Lower leg skin (tissue), 3 donors: ENCODE measurements around the gene SPPL2A.

Experiments used
- CTCF ChIP-seq, 3 donors: fragments of 450-650 bp; IDR thresholded peaks; one replicate each; pipeline ENCODE4 v1.5.1; 2016; ENCODE audit warnings: antibody characterized with exemption in 3 of 3, mild to moderate bottlenecking in 3 of 3, moderate library complexity in 2 of 3
- POLR2A ChIP-seq, 2 donors: fragments of 450-650 bp; IDR thresholded peaks; one replicate each; pipeline ENCODE4 v1.6.1; 2016 to 2017; ENCODE audit warnings: antibody characterized with exemption in 2 of 2, mild to moderate bottlenecking in 1 of 2, moderate library complexity in 1 of 2

DNA sequence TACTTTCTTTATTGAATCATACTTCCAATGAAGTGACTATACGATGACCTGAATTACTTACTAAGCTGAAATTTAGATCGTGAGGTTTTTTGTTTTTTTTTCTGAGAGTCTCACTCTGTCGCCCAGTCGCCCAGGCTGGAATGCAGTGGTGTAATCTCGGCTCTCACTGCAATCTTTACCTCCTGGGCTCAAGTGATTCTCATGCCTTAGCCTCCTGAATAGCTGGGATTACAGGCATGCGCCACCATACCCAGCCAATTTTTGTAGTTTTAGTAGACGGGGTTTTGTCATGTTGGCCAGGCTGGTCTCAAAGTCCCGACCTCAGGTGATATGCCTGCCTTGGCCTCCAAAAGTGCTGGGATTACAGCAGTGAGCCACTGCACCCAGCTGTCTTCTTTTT is 28.7 kb downstream of the SPPL2A start:
- TF ChIP-seq POLR2A (IDR thresholded peaks at IDR 0.05) (no peak), CTCF (IDR thresholded peaks at IDR 0.05) (no peak)
